Measurements from ENCODE around the gene PJA2. TPM values are rescaled to one million over a fixed set of nuclear protein-coding genes. Genes with fewer than 3 reads are reported as not detected.

Gene PJA2
- total and polyA plus RNA-seq, 9 of the 15 experiments (the other 6 are each of a cell fraction or from before 2014, with no cell fraction given), result 25.1 to 82.1 (median 50.1) TPM

- TF ChIP-seq BCLAF1 (IDR thresholded peaks at IDR 0.05; ENCODE audit: borderline replicate concordance in 1 of 2, control insufficient read depth in 1 of 2, low read depth in 2 of 2, low read length in 1 of 2) (peak in 1 of 2 experiments; percentile 20; a peak in 1 of 4 replicates), ZFX (CRISPR knock-in tag; IDR thresholded peaks at IDR 0.05) (peak; percentile 53), THRA (IDR thresholded peaks at IDR 0.05) (no peak), BRD9 (IDR thresholded peaks at IDR 0.05; ENCODE audit: low read depth, partially characterized antibody) (peak; percentile 89), FOSL1 (tag; conservative IDR thresholded peaks at IDR 0.05) (peak; percentile 52; the same call in 1 of the 2 replicates), PML (IDR thresholded peaks at IDR 0.05; ENCODE audit: low read length) (peak; percentile 65; the same call in 1 of the 2 replicates), BACH1 (tag; IDR thresholded peaks at IDR 0.05) (peak; percentile 41; the same call in 1 of the 2 replicates), MLLT1 (IDR thresholded peaks at IDR 0.05) (peak; percentile 37 to 92; a peak in 3 of 4 replicates), USF2 (CRISPR knock-in tag; IDR thresholded peaks at IDR 0.05) (no peak), ZNF699 (CRISPR knock-in tag; IDR thresholded peaks at IDR 0.05; ENCODE audit: insufficient replicate concordance) (no peak), KLF13 (tag; IDR thresholded peaks at IDR 0.05; ENCODE audit: borderline replicate concordance, low read depth) (0 out of 2 replicates have a peak, but pooled peaks have one; percentile 17)
Measured at GRCh38 chr5:109410389-109411148, 795 bp upstream of the PJA2 start (continued).
